Measurements from ENCODE around the gene MYO5B.
"Not testable (repeated sequence)": the region's sequence is repeated elsewhere in the genome, so short reads cannot be mapped to it uniquely, and the experiment has no call there.

DNA sequence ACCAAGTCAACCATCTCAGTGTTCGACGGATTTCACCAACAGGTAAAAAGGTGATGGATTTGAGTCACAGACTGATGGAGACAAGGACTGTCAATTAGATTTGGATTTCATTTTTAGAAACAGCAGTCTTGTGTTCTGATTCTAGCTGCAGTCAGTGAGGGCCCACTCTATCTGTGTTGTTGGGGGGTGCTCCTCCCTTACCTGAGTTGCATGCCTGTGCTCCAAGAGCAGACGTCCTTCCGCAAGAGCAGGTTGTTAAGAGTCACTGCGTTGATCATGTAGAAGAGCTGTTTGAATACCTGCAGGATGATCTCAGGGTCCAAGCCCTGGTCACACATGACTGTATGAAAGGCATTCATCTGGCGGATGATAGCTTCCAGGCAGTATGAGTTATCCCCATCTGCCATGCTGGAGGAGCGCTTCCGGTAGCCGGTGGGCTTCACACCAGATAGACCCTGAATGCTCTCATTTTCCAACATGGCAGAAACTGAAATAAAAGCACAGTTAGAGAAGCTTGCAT lies 357.6 kb downstream of the MYO5B start:
- TF ChIP-seq, protein P1, sequence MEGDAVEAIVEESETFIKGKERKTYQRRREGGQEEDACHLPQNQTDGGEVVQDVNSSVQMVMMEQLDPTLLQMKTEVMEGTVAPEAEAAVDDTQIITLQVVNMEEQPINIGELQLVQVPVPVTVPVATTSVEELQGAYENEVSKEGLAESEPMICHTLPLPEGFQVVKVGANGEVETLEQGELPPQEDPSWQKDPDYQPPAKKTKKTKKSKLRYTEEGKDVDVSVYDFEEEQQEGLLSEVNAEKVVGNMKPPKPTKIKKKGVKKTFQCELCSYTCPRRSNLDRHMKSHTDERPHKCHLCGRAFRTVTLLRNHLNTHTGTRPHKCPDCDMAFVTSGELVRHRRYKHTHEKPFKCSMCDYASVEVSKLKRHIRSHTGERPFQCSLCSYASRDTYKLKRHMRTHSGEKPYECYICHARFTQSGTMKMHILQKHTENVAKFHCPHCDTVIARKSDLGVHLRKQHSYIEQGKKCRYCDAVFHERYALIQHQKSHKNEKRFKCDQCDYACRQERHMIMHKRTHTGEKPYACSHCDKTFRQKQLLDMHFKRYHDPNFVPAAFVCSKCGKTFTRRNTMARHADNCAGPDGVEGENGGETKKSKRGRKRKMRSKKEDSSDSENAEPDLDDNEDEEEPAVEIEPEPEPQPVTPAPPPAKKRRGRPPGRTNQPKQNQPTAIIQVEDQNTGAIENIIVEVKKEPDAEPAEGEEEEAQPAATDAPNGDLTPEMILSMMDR (IDR thresholded peaks at IDR 0.05): not testable (repeated sequence)
- TF ChIP-seq POLR2A (IDR thresholded peaks at IDR 0.05): not testable (repeated sequence)

Data from Peyer's patch (tissue), 4 donors.